Measurements from ENCODE around the gene CAMTA1. TPM values are rescaled to one million over a fixed set of nuclear protein-coding genes. Genes with fewer than 3 reads are reported as not detected.
A peak's percentile ranks its signal among the peaks of the same experiment; 100 is the strongest.

Gene CAMTA1
- polyA plus RNA-seq, 1 of the 3 experiments (the other 2 are of a cell fraction), result 63.1 TPM

- TF ChIP-seq TCF12 (IDR thresholded peaks at IDR 0.05) (no peak), NFIC (IDR thresholded peaks at IDR 0.05; ENCODE audit: borderline replicate concordance) (no peak), SIN3A (IDR thresholded peaks at IDR 0.05; ENCODE audit: borderline replicate concordance, low read depth, low read length) (no peak), MAX (IDR thresholded peaks at IDR 0.05; ENCODE audit: low read depth) (no peak), GABPA (IDR thresholded peaks at IDR 0.05; ENCODE audit: low read depth) (no peak), JUND (IDR thresholded peaks at IDR 0.05) (no peak), CHD2 (IDR thresholded peaks at IDR 0.05; ENCODE audit: low read length, partially characterized antibody) (no peak), FOSL2 (IDR thresholded peaks at IDR 0.05; ENCODE audit: borderline replicate concordance, low read depth) (no peak), FOXM1 (IDR thresholded peaks at IDR 0.05; ENCODE audit: low read depth) (no peak), RFX5 (IDR thresholded peaks at IDR 0.05; ENCODE audit: low read length) (no peak), ELF1 (IDR thresholded peaks at IDR 0.05) (no peak), SMC3 (IDR thresholded peaks at IDR 0.05; ENCODE audit: low read depth, low read length) (no peak), MEF2A (IDR thresholded peaks at IDR 0.05; ENCODE audit: borderline replicate concordance, low read depth) (no peak), RXRA (IDR thresholded peaks at IDR 0.05; ENCODE audit: borderline replicate concordance, low read depth) (no peak)
- TF ChIP-seq, protein P1, sequence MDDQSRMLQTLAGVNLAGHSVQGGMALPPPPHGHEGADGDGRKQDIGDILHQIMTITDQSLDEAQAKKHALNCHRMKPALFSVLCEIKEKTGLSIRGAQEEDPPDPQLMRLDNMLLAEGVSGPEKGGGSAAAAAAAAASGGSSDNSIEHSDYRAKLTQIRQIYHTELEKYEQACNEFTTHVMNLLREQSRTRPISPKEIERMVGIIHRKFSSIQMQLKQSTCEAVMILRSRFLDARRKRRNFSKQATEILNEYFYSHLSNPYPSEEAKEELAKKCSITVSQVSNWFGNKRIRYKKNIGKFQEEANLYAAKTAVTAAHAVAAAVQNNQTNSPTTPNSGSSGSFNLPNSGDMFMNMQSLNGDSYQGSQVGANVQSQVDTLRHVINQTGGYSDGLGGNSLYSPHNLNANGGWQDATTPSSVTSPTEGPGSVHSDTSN (IDR thresholded peaks at IDR 0.05), result no peak
- TF ChIP-seq, protein P2, sequence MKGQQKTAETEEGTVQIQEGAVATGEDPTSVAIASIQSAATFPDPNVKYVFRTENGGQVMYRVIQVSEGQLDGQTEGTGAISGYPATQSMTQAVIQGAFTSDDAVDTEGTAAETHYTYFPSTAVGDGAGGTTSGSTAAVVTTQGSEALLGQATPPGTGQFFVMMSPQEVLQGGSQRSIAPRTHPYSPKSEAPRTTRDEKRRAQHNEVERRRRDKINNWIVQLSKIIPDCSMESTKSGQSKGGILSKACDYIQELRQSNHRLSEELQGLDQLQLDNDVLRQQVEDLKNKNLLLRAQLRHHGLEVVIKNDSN (IDR thresholded peaks at IDR 0.05; ENCODE audit: borderline replicate concordance, low read depth), result no peak
- Histone ChIP-seq H3K9ac (no peak overlapping the region), H3K27ac (ENCODE audit: low read depth in 2 of 2, low read length in 1 of 2) (peak overlapping the region in 1 of 2 experiments; percentile 100; a peak in 2 of 4 replicates), H3F3A (replicated peaks; ENCODE audit: insufficient read depth) (peaks cover 2% of the 10 kb centered on the region), H3K4me2 (no peak overlapping the region), H3K27me3 (ENCODE audit: insufficient read depth) (no peaks in the 10 kb centered on the region), H3K4me1 (ENCODE audit: control insufficient read depth in 1 of 2, insufficient read depth in 2 of 2, low read depth in 1 of 2, low read length in 1 of 2) (peaks cover 6 to 83% of the 10 kb centered on the region in 2 experiments; a peak in 3 of 4 replicates), H2AFZ (ENCODE audit: low read depth) (no peak overlapping the region), H3K79me2 (ENCODE audit: insufficient read depth) (no peaks in the 10 kb centered on the region), H3K4me3 (ENCODE audit: low read depth in 2 of 2, low read length in 1 of 2) (no peak overlapping the region), H3K9me2 (no peaks in the 10 kb centered on the region), H4K20me1 (ENCODE audit: insufficient read depth) (no peaks in the 10 kb centered on the region), H3K36me3 (replicated peaks in 1 of 2; ENCODE audit: control insufficient read depth in 1 of 2, insufficient read depth in 2 of 2, low read length in 1 of 2) (no peaks in the 10 kb centered on the region), H3K9me3 (no peaks in the 10 kb centered on the region)
- WGBS (ENCODE audit: low lambda C conversion rate), result 60% methylated on average over 6 of the region's 8 CpGs
- POLR2A ChIA-PET, result interaction anchor here (1.1 to 5.9 kb wide), 3 partner anchors 30 to 115 kb away, joined by 3 to 43 read pairs (median 5); no protein-coding TSS in a partner anchor
- CTCF ChIA-PET, result interaction anchor here (1.0 to 3.4 kb wide), 11 partner anchors 15 to 512 kb away, joined by 3 to 18 read pairs (median 3); no protein-coding TSS in a partner anchor
- DNase-seq, result no peak
Measured at GRCh38 chr1:7554385-7555235, 769.4 kb downstream of the CAMTA1 start.
